IPS DF 6.9 (cell line): ENCODE results near the gene NT5C.
"Not testable (repeated sequence)": the region's sequence is repeated elsewhere in the genome, so short reads cannot be mapped to it uniquely, and the experiment has no call there.

ENCODE experiments used
- DNase-seq: peaks from one replicate; pipeline ENCODE4 v3.0.0-alpha.2; 2013; ENCODE audit warnings: low read depth, low spot score
- H3K27ac ChIP-seq: one replicate; pipeline ENCODE4 v1.5.1; 2013; ENCODE audit warnings: low read length, control low read depth
- H3K27me3 ChIP-seq: 2 replicates; pipeline ENCODE4 v1.6.1; 2013; ENCODE audit warnings: mild to moderate bottlenecking, low read length; ENCODE audit not compliant: control insufficient read depth, insufficient read depth
- H3K36me3 ChIP-seq: 2 replicates; pipeline ENCODE4 v1.6.1; 2013; ENCODE audit warnings: low read length; ENCODE audit not compliant: control insufficient read depth, insufficient read depth
- H3K4me1 ChIP-seq: 2 replicates; pipeline ENCODE4 v1.6.1; 2013; ENCODE audit warnings: low read length; ENCODE audit not compliant: control insufficient read depth, insufficient read depth
- H3K4me3 ChIP-seq: 2 replicates; pipeline ENCODE4 v1.5.1; 2013; ENCODE audit warnings: mild to moderate bottlenecking, low read length
- H3K9me3 ChIP-seq: 2 replicates; pipeline ENCODE4 v1.6.1; 2013; ENCODE audit warnings: low read length, inconsistent platforms; ENCODE audit not compliant: control insufficient read depth, insufficient read depth
- WGBS: extraction: QIAGEN DNeasy Blood & Tissue Kit; methylation state at CpG from one replicate; pipeline ENCODE4 v1.1.7; 2013; ENCODE audit warnings: mixed read lengths, missing lambda C conversion rate; ENCODE audit not compliant: insufficient read length, insufficient coverage; 5-methylcytosine and 5-hydroxymethylcytosine counted together

NT5C gene

GRCh38 chr17:75146592-75146991 lies 15.1 kb upstream of the NT5C start:
- no peak overlapping the region for H3K4me3 ChIP-seq
- H3K36me3 ChIP-seq, result peaks cover 37% of the 10 kb centered on the region
- no peak for DNase-seq
- no peaks in the 10 kb centered on the region for H3K9me3 ChIP-seq
- H3K27me3 ChIP-seq, result no peaks in the 10 kb centered on the region
- WGBS, result no CpG with 5 or more reads among the region's 3 CpGs
- no peak overlapping the region for H3K27ac ChIP-seq
- H3K4me1 ChIP-seq, result no peaks in the 10 kb centered on the region

GRCh38 chr17:75144816-75145512 lies 13.4 kb upstream of the NT5C start:
- H3K27me3 ChIP-seq, result no peaks in the 10 kb centered on the region
- no CpG with 5 or more reads among the region's 11 CpGs for WGBS
- H3K4me1 ChIP-seq, result no peaks in the 10 kb centered on the region
- H3K4me3 ChIP-seq, result no peak overlapping the region
- no peak for DNase-seq
- no peaks in the 10 kb centered on the region for H3K9me3 ChIP-seq
- H3K27ac ChIP-seq, result no peak overlapping the region
- H3K36me3 ChIP-seq, result peaks cover 42% of the 10 kb centered on the region

GRCh38 chr17:75142236-75142971 lies 10.9 kb upstream of the NT5C start:
- peaks cover 46% of the 10 kb centered on the region for H3K36me3 ChIP-seq
- 100% methylated on average over 1 of the region's 13 CpGs for WGBS
- no peak for DNase-seq
- no peak overlapping the region for H3K27ac ChIP-seq
- no peaks in the 10 kb centered on the region for H3K27me3 ChIP-seq
- no peaks in the 10 kb centered on the region for H3K4me1 ChIP-seq
- no peaks in the 10 kb centered on the region for H3K9me3 ChIP-seq
- no peak overlapping the region for H3K4me3 ChIP-seq

- Histone ChIP-seq H3K9me3 (no peaks in the 10 kb centered on the region), H3K27ac (no peak overlapping the region), H3K4me1 (no peaks in the 10 kb centered on the region), H3K36me3 (peaks cover 23% of the 10 kb centered on the region; the same call in 1 of the 2 replicates), H3K27me3 (no peaks in the 10 kb centered on the region), H3K4me3 (no peak overlapping the region)
- DNase-seq, result no peak
- WGBS, result no CpG with 5 or more reads among the region's 5 CpGs
Measured at GRCh38 chr17:75138519-75138918, 7.0 kb upstream of the NT5C start.

GRCh38 chr17:75137762-75138161 lies 6.2 kb upstream of the NT5C start:
- peaks cover 20% of the 10 kb centered on the region; the same call in 1 of the 2 replicates for H3K36me3 ChIP-seq
- H3K27ac ChIP-seq, H3K9me3 ChIP-seq, H3K4me1 ChIP-seq, DNase-seq, H3K4me3 ChIP-seq, H3K27me3 ChIP-seq: not testable (repeated sequence)
- WGBS, result no CpG with 5 or more reads among the region's 9 CpGs

- H3K9me3 ChIP-seq, result no peaks in the 10 kb centered on the region
- no peak overlapping the region for H3K4me3 ChIP-seq
- H3K36me3 ChIP-seq, result peaks cover 17% of the 10 kb centered on the region; the same call in 1 of the 2 replicates
- no peak for DNase-seq
- H3K4me1 ChIP-seq, result no peaks in the 10 kb centered on the region
- no peaks in the 10 kb centered on the region for H3K27me3 ChIP-seq
- H3K27ac ChIP-seq, result no peak overlapping the region
- WGBS, result no CpG with 5 or more reads among the region's 8 CpGs
Measured at GRCh38 chr17:75135946-75136345, 4.4 kb upstream of the NT5C start.

- no peaks in the 10 kb centered on the region for H3K4me1 ChIP-seq
- no peaks in the 10 kb centered on the region for H3K27me3 ChIP-seq
- WGBS, result no CpG with 5 or more reads among the region's 5 CpGs
- no peaks in the 10 kb centered on the region for H3K9me3 ChIP-seq
- H3K36me3 ChIP-seq, result peaks cover 13% of the 10 kb centered on the region; the same call in 1 of the 2 replicates
- DNase-seq, result no peak
- H3K27ac ChIP-seq, result no peak overlapping the region
- H3K4me3 ChIP-seq, result no peak overlapping the region
Measured at GRCh38 chr17:75135452-75135851, 3.9 kb upstream of the NT5C start.

- peaks cover 20% of the 10 kb centered on the region for H3K36me3 ChIP-seq
- WGBS, result no CpG with 5 or more reads among the region's 14 CpGs
- H3K27me3 ChIP-seq, H3K4me1 ChIP-seq, H3K27ac ChIP-seq, H3K9me3 ChIP-seq, DNase-seq, H3K4me3 ChIP-seq: not testable (repeated sequence)
Measured at GRCh38 chr17:75133607-75134347, 2.2 kb upstream of the NT5C start.

- Histone ChIP-seq H3K27ac (no peak overlapping the region), H3K4me3 (no peak overlapping the region), H3K4me1 (no peaks in the 10 kb centered on the region; the same call in 1 of the 2 replicates), H3K9me3 (no peaks in the 10 kb centered on the region), H3K27me3 (no peaks in the 10 kb centered on the region), H3K36me3 (peaks cover 18% of the 10 kb centered on the region)
- no peak for DNase-seq
- no CpG with 5 or more reads among the region's 3 CpGs for WGBS
Measured at GRCh38 chr17:75133001-75133400, 1.5 kb upstream of the NT5C start.
